ENCODE data around the gene GDF10.

Gene GDF10

DNA sequence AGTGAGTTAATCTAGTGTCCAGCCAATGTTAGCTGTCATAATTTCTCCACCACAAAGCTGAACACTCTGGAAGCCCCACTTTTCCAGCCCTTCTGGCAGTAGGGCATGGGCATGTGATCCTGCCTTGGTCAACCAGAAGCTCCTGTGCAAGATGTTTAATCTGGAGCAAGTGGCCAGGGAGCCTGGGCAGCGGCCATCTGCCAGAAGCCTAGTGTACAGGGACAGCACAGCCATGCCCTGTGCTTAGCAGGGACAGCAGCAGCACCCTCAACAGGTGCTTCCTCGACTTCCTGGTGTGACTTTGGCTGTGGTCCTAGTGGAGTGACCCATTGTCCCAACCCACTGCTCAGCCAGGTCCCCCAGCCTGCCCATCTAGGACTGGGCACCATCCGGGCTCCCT, 58.5 kb downstream of the GDF10 start:
- DNase-seq: no peak

DNA sequence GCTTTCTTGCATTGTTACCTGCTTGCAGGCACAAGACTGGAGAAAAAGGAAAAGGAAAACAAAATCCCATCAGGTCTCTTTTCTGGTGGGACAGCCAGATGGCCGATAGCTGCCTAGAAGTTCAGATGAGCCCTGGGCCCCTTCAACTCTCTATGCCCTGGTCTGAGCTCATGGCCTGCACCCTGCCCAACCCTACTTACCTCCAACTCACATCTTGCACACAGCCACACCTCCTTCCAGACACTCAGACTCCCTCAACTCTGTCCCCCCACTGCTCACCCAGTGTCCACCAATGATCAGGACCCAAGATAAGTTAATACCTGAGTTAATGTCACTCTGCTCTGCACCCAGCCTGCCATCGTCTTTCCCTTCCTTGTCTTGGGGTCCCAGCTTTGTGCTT, 59.1 kb downstream of the GDF10 start:
- DNase-seq: no peak

DNA sequence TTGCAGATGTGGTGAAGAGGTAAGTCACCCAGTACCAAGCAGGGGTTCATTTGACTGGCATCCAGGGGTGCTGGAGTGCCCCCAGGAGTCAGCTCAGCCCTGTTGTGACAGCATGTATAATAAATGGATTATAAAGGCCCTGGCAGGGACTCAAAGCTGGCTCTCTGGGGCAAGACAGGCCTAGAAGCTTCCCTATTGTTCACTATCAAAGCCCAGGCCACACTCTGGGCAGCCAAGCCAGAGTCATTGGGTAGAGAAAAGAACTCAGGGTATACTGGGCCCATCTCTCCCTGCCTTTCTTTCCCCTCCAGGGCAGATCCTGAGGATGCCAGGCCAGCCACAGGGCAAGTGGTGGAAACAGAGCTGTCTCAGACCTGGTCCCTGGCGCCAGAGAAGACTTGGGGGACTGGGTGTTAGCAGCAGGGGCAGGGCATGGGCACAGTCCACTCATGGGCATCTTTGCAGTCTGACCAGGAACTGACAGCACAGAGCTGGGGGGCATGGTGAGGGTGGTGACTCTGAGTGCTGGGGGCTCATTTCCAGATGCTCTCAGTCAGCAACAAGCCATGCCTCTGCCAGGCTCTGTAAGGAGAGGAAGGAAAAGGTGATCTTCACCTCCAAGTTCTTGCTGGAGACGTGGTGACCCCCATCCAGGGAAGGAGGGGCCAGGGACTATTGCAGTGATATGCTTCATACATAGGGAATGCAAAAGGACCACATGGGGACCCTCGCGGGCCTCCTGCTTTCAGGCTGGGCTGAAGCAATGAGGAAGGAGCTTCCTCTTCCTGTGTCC, 59.8 kb downstream of the GDF10 start:
- no peak for DNase-seq

GRCh38 chr10:47360419-47361040, 60.5 kb downstream of the GDF10 start:
- DNase-seq: no peak

GRCh38 chr10:47361293-47361692, 61.3 kb downstream of the GDF10 start:
- no peak for DNase-seq

GRCh38 chr10:47362199-47362598, 62.2 kb downstream of the GDF10 start:
- DNase-seq: no peak
